Ovary (tissue), 9 donors: ENCODE results near the gene HIVEP3. TPM values are rescaled to one million over a fixed set of nuclear protein-coding genes. Genes with fewer than 3 reads are reported as not detected.

Experiments used
- DNase-seq, 5 donors: peaks; one replicate each; pipeline ENCODE4 v3.0.0-alpha.2; 2019 to 2020
- H3K27ac ChIP-seq, 2 donors: fragments of 200-600 bp; one replicate each; pipeline versions ENCODE4 v1.5.1 to v1.8.0; 2019 to 2022
- H3K27me3 ChIP-seq: fragments of 200-600 bp; one replicate; pipeline ENCODE4 v1.8.0; 2022
- H3K36me3 ChIP-seq: fragments of 200-600 bp; sonication (generic); one replicate; pipeline ENCODE4 v1.5.1; 2019
- H3K4me1 ChIP-seq: one replicate; pipeline ENCODE4 v1.8.1; 2013; ENCODE audit warnings: mild to moderate bottlenecking, moderate library complexity; ENCODE audit not compliant: insufficient read depth
- H3K4me3 ChIP-seq: fragments of 200-600 bp; sonication (generic); one replicate; pipeline ENCODE4 v1.5.1; 2017
- H3K9me3 ChIP-seq, 2 donors: fragments of 200-600 bp in 1 of 2; sonication (generic) in 1 of 2; one replicate each; pipeline versions ENCODE4 v1.5.1 to v1.8.1; 2013 to 2019; ENCODE audit warnings: mild to moderate bottlenecking in 1 of 2, moderate library complexity in 1 of 2
- EP300 ChIP-seq: sonication (generic); formaldehyde crosslinking; IDR thresholded peaks from one replicate; pipeline ENCODE4 v1.6.1; 2017; ENCODE audit warnings: antibody characterized with exemption
- POLR2A ChIP-seq: fragments of 450-650 bp; IDR thresholded peaks from one replicate; pipeline ENCODE4 v1.6.1; 2017; ENCODE audit warnings: antibody characterized with exemption, mild to moderate bottlenecking, moderate library complexity
- WGBS, 3 donors: extraction: QIAGEN DNeasy Blood & Tissue Kit in 1 of 3; methylation state at CpG; one replicate each; pipeline versions ENCODE4 v1.1.5 to v1.1.7; 2013 to 2017; 5-methylcytosine and 5-hydroxymethylcytosine counted together
- intact Hi-C, 4 donors: fragments of 100-400 bp; cut with DNase I; formaldehyde crosslinking; loops; one replicate each; pipeline versions ENCODE4 v1.11.0 to v1.15.1; 2022 to 2023
- polyA plus RNA-seq, 2 donors: library from polyadenylated mRNA; stranded (reverse); fragments of 200-250 nt in 1 of 2; fragments of 350-450 nt in 1 of 2; fragmentation: Illumina TruSeq in 1 of 2; extraction: RNeasy Lipid Tissue Mini Kit (QIAGEN cat#74804) in 1 of 2; gene quantifications; one replicate each; pipeline ENCODE4 v1.2.3, GENCODE V29; 2013 to 2014
- total RNA-seq, 7 donors: library from RNA; depleted of rRNA in 2 of 7; stranded (reverse); fragments of >200 nt in 2 of 7; fragmentation: NEBNext Ultra II Directional in 3 of 7; extraction: Animal tissue kit (Norgen Biotek cat#: 25700) in 3 of 7; gene quantifications; one replicate each; pipeline versions ENCODE4 v1.1.0 to v1.2.4, GENCODE V29; 2016 to 2023
- TF ChIP-seq, protein P1 (sequence below), 3 donors: fragments of 450-650 bp in 2 of 3; fragments of 200-600 bp in 1 of 3; IDR thresholded peaks; one replicate each; pipeline versions ENCODE4 v1.5.1 to v1.8.0; 2016 to 2022; ENCODE audit warnings: antibody characterized with exemption in 3 of 3, mild to moderate bottlenecking in 1 of 3
- donor health status: DM: no; HTN: no; CAD: no; lungs with moderate emphysema.
- donor health status: DM: no; HTN: no; CAD: no.
- donor health status: Bipolar disorder and iron deficiency.
- donor health status: DM: yes; HTN: yes; CAD: no.
- donor health status: DM: no; HTN: no; CAD: no.
- donor health status: DM: yes; HTN: yes; CAD: no.

Gene HIVEP3
- total and polyA plus RNA-seq, 9 donors = 3.0 to 7.5 (median 5.2) TPM

GRCh38 chr1:41562328-41562727 is 356.4 kb downstream of the HIVEP3 start:
- H3K4me3 ChIP-seq = no peak overlapping the region
- intact Hi-C loops = no loop called here
- no peak for DNase-seq
- no peaks in the 10 kb centered on the region for H3K36me3 ChIP-seq
- no peaks in the 10 kb centered on the region for H3K4me1 ChIP-seq
- TF ChIP-seq POLR2A (no peak), EP300 (no peak)
- TF ChIP-seq, protein P1, sequence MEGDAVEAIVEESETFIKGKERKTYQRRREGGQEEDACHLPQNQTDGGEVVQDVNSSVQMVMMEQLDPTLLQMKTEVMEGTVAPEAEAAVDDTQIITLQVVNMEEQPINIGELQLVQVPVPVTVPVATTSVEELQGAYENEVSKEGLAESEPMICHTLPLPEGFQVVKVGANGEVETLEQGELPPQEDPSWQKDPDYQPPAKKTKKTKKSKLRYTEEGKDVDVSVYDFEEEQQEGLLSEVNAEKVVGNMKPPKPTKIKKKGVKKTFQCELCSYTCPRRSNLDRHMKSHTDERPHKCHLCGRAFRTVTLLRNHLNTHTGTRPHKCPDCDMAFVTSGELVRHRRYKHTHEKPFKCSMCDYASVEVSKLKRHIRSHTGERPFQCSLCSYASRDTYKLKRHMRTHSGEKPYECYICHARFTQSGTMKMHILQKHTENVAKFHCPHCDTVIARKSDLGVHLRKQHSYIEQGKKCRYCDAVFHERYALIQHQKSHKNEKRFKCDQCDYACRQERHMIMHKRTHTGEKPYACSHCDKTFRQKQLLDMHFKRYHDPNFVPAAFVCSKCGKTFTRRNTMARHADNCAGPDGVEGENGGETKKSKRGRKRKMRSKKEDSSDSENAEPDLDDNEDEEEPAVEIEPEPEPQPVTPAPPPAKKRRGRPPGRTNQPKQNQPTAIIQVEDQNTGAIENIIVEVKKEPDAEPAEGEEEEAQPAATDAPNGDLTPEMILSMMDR (IDR thresholded peaks at IDR 0.05) = no peak
- H3K9me3 ChIP-seq = no peaks in the 10 kb centered on the region
- no peaks in the 10 kb centered on the region for H3K27me3 ChIP-seq
- no peak overlapping the region for H3K27ac ChIP-seq

- Histone ChIP-seq H3K27me3 (no peaks in the 10 kb centered on the region), H3K27ac (no peak overlapping the region), H3K4me3 (no peak overlapping the region), H3K4me1 (no peaks in the 10 kb centered on the region), H3K36me3 (no peaks in the 10 kb centered on the region), H3K9me3 (no peaks in the 10 kb centered on the region)
- WGBS, 3 donors = 69 to 90% (median 89%) methylated on average over 1 of the region's 1 CpG
- intact Hi-C loops = no loop called here
- DNase-seq = no peak
- TF ChIP-seq POLR2A (no peak), EP300 (no peak)
- TF ChIP-seq, protein P1 (IDR thresholded peaks at IDR 0.05) = no peak
These were observed 357.8 kb downstream of the HIVEP3 start for GRCh38 chr1:41560931-41561330.

DNA sequence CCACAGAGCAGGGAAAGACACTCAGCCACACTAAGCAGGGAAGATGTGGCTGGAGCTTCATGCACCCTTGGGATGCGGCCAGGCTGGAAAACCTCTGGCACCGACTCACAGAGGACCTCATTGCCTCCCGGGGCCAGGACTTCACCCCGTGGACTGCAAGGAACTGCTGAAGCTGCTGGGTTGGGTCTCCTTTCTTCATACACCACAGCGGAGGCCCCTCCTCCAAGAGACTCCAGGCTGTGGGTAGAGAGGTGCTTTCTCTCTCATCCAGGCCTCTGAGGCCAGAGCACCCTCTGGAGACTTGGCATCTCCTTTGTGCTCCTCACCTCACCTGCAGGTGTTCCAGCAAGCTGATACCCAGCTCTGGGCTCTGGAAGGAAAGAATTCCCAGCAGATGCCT is 358.2 kb downstream of the HIVEP3 start:
- Histone ChIP-seq H3K4me1 (no peaks in the 10 kb centered on the region), H3K27me3 (no peaks in the 10 kb centered on the region), H3K9me3 (no peaks in the 10 kb centered on the region), H3K27ac (no peak overlapping the region), H3K4me3 (no peak overlapping the region), H3K36me3 (no peaks in the 10 kb centered on the region)
- TF ChIP-seq EP300 (no peak), POLR2A (no peak)
- TF ChIP-seq, protein P1 (IDR thresholded peaks at IDR 0.05) = no peak
- WGBS, 3 donors = 78 to 93% (median 91%) methylated on average over 5 of the region's 5 CpGs
- intact Hi-C loops = no loop called here
- DNase-seq = no peak

GRCh38 chr1:41559331-41559730 is 359.4 kb downstream of the HIVEP3 start:
- no peak for TF ChIP-seq POLR2A
- TF ChIP-seq EP300 = no peak
- H3K36me3 ChIP-seq = no peaks in the 10 kb centered on the region
- no peak overlapping the region for H3K4me3 ChIP-seq
- no peak for DNase-seq
- no peaks in the 10 kb centered on the region for H3K27me3 ChIP-seq
- H3K9me3 ChIP-seq = no peaks in the 10 kb centered on the region
- 72 to 73% (median 73%) methylated on average over 5 of the region's 5 CpGs for WGBS, 3 donors
- intact Hi-C loops = no loop called here
- no peak overlapping the region for H3K27ac ChIP-seq
- no peaks in the 10 kb centered on the region for H3K4me1 ChIP-seq

GRCh38 chr1:41558761-41559171 is 360.0 kb downstream of the HIVEP3 start:
- no peak for DNase-seq
- WGBS, 3 donors = 84 to 90% (median 89%) methylated on average over 3 of the region's 3 CpGs
- no peaks in the 10 kb centered on the region for H3K4me1 ChIP-seq
- TF ChIP-seq, protein P1 (IDR thresholded peaks at IDR 0.05) = no peak
- no peak for TF ChIP-seq EP300
- no peak for TF ChIP-seq POLR2A
- H3K9me3 ChIP-seq = no peaks in the 10 kb centered on the region
- H3K27ac ChIP-seq = no peak overlapping the region
- H3K4me3 ChIP-seq = no peak overlapping the region
- no peaks in the 10 kb centered on the region for H3K36me3 ChIP-seq
- intact Hi-C loops = no loop called here
- H3K27me3 ChIP-seq = no peaks in the 10 kb centered on the region
